ENCODE results near the gene YIPF2. TPM values are rescaled to one million over a fixed set of nuclear protein-coding genes. Genes with fewer than 3 reads are reported as not detected.

YIPF2 gene
- 22.9 TPM for total RNA-seq (2013)
- polyA plus RNA-seq (10 to 100 TPM; 12.3 to 25.2 (median 15.5) TPM), polyA minus RNA-seq (21.9 and 39.2 TPM in 2 replicates), total RNA-seq (1.9 to 11.7 (median 8.7) reads per million in 11 experiments)

DNA sequence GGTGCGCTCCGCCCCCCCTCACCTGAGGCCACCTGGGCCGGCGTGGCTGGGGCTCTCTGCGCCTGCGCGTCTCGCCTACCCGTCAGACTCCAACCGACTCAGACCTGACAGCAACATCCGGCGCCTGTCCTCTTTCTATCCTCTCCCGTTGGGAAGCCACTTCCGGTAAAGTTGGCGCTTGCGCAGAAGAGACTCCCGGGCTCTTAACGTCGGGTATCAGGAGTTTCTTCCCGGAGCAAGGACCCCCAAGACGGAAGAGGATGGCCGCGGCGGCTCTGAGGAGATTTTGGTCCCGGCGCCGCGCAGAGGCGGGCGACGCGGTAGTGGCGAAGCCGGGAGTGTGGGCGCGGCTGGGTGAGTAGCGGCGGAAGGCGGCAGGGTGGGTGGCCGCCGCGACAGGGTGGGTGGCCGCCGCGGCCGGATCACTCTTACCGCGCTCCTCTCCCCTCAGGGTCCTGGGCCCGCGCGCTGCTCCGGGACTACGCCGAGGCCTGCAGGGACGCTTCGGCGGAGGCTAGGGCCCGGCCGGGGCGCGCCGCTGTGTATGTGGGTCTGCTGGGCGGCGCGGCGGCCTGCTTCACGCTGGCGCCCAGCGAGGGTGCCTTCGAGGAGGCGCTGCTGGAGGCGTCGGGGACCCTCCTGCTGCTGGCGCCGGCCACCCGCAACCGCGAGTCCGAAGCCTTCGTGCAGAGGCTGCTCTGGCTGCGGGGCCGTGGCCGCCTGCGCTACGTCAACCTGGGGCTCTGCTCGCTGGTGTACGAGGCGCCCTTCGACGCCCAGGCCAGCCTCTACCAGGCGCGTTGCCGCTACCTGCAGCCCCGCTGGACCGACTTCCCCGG is at the start of gene YIPF2, which contains the start of gene TIMM29:
Gene YIPF2 (minus strand): TSS at position 77 of the 839 bp plus-strand sequence. CDS start 229 bp downstream, outside the sequence.
Gene TIMM29 (plus strand): TSS at position 249 of the 839 bp plus-strand sequence. CDS start 12 bp downstream, at position 261.
- H3K36me3 Mint-ChIP-seq, result peaks cover 22 to 48% of the 10 kb centered on the region in 2 donors
- peaks cover 18 to 21% of the 10 kb centered on the region in 2 donors for H3K4me1 ChIP-seq (ENCODE audit: control insufficient read depth in 1 of 2, insufficient read depth in 2 of 2, low read length in 2 of 2)
- intact Hi-C loops (cut with micrococcal nuclease), result loop anchor here in 1 of 2 donors (10.0 kb wide), 1 partner anchor 54 kb away; the partner anchor contains the start of gene CARM1
- H3K9me3 Mint-ChIP-seq, result peaks cover 0 to 4% (median 0%) of the 10 kb centered on the region in 7 donors
- peak within 1 kb of the TSS; percentile 50 to 82 for H3K27ac ChIP-seq (ENCODE audit: low read depth in 1 of 2, low read length in 2 of 2)
- H3K9ac ChIP-seq (ENCODE audit: insufficient read depth, low read length, poor library complexity, severe bottlenecking), result peak within 1 kb of the TSS; percentile 77
- H3K27me3 Mint-ChIP-seq (ENCODE audit: low read depth in 3 of 3), result peaks cover 0 to 3% (median 0%) of the 10 kb centered on the region in 3 donors
- H3K4me3 ChIP-seq (replicated peaks in 1 of 3; ENCODE audit: low read depth in 2 of 3, low read length in 3 of 3), result peak within 1 kb of the TSS; percentile 75 to 97 (median 88)
- H3K4me1 Mint-ChIP-seq, result peaks cover 23% of the 10 kb centered on the region
- H3K79me2 ChIP-seq (ENCODE audit: insufficient read depth, low read length), result peaks cover 45% of the 10 kb centered on the region
- peak within 1 kb of the TSS; percentile 92 to 94 for H3K4me3 Mint-ChIP-seq
- no peaks in the 10 kb centered on the region for H3K9me3 ChIP-seq (replicated peaks in 1 of 2; ENCODE audit: control insufficient read depth in 1 of 2, insufficient read depth in 1 of 2, low read length in 2 of 2)
- peak within 1 kb of the TSS; percentile 91 for H2AFZ ChIP-seq (ENCODE audit: insufficient read depth, low read depth, low read length, poor library complexity, severe bottlenecking)
- H4K20me1 ChIP-seq (ENCODE audit: insufficient read depth, low read length), result peaks cover 22% of the 10 kb centered on the region
- H3K27ac Mint-ChIP-seq, result peak within 1 kb of the TSS; percentile 79 to 95 (median 89)
- peak; percentile 89 to 92 (median 89) for DNase-seq
- H3K4me2 ChIP-seq (replicated peaks; ENCODE audit: extremely low read depth, low read length, poor library complexity, severe bottlenecking), result peak within 1 kb of the TSS; percentile 98
- TF ChIP-seq, protein P1, sequence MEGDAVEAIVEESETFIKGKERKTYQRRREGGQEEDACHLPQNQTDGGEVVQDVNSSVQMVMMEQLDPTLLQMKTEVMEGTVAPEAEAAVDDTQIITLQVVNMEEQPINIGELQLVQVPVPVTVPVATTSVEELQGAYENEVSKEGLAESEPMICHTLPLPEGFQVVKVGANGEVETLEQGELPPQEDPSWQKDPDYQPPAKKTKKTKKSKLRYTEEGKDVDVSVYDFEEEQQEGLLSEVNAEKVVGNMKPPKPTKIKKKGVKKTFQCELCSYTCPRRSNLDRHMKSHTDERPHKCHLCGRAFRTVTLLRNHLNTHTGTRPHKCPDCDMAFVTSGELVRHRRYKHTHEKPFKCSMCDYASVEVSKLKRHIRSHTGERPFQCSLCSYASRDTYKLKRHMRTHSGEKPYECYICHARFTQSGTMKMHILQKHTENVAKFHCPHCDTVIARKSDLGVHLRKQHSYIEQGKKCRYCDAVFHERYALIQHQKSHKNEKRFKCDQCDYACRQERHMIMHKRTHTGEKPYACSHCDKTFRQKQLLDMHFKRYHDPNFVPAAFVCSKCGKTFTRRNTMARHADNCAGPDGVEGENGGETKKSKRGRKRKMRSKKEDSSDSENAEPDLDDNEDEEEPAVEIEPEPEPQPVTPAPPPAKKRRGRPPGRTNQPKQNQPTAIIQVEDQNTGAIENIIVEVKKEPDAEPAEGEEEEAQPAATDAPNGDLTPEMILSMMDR (IDR thresholded peaks at IDR 0.05), result no peak
- H3K36me3 ChIP-seq (replicated peaks in 1 of 2; ENCODE audit: control insufficient read depth in 1 of 2, insufficient read depth in 2 of 2, low read length in 2 of 2), result peaks cover 12 to 26% of the 10 kb centered on the region in 2 donors
- WGBS (ENCODE audit: insufficient coverage), result under 1% methylated on average over 96 of the region's 96 CpGs
- H3K27me3 ChIP-seq (ENCODE audit: control insufficient read depth in 2 of 2, insufficient read depth in 2 of 2, low read length in 2 of 2), result no peaks in the 10 kb centered on the region

DNA sequence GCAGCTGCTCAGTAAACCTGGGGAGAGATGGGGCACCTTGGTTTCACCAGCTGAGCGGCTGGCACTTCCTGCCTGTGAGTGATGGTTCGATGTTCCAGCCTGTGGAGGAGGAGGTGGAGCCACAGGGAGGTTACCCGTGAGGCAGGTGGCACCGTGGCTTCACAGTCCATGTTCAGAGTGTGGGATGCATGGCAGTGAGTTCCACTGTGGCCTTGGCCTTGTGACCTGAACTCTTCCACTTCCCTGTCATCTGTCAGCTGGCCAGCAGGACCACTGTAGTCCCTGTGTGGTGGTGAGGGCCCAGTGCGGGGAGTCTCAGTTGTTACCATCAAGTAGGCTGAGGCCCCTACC is 49.3 kb upstream of the YIPF2 start:
- no peak overlapping the region for H3K4me3 ChIP-seq (replicated peaks in 1 of 3; ENCODE audit: low read depth in 2 of 3, low read length in 3 of 3)
- Mint-ChIP-seq H3K27ac (peak overlapping the region in 4 of 7 donors; percentile 1 to 75 (median 36)), H3K4me3 (no peak overlapping the region), H3K27me3 (ENCODE audit: low read depth in 3 of 3) (no peaks in the 10 kb centered on the region), H3K9me3 (peaks cover 0 to 7% (median 0%) of the 10 kb centered on the region in 7 donors), H3K4me1 (peaks cover 34% of the 10 kb centered on the region), H3K36me3 (peaks cover 2 to 19% of the 10 kb centered on the region in 2 donors)
- no peak overlapping the region for H3K9ac ChIP-seq (ENCODE audit: insufficient read depth, low read length, poor library complexity, severe bottlenecking)
- H4K20me1 ChIP-seq (ENCODE audit: insufficient read depth, low read length), result peaks cover 87% of the 10 kb centered on the region
- no peak overlapping the region for H2AFZ ChIP-seq (ENCODE audit: insufficient read depth, low read depth, low read length, poor library complexity, severe bottlenecking)
- peaks cover 0 to 9% of the 10 kb centered on the region in 2 donors for H3K36me3 ChIP-seq (replicated peaks in 1 of 2; ENCODE audit: control insufficient read depth in 1 of 2, insufficient read depth in 2 of 2, low read length in 2 of 2)
- TF ChIP-seq, protein P1 (IDR thresholded peaks at IDR 0.05), result no peak
- peaks cover 13 to 16% of the 10 kb centered on the region in 2 donors for H3K4me1 ChIP-seq (ENCODE audit: control insufficient read depth in 1 of 2, insufficient read depth in 2 of 2, low read length in 2 of 2)
- no peaks in the 10 kb centered on the region for H3K9me3 ChIP-seq (replicated peaks in 1 of 2; ENCODE audit: control insufficient read depth in 1 of 2, insufficient read depth in 1 of 2, low read length in 2 of 2)
- peak overlapping the region in 1 of 2 donors; percentile 46 for H3K27ac ChIP-seq (ENCODE audit: low read depth in 1 of 2, low read length in 2 of 2)
- WGBS (ENCODE audit: insufficient coverage), result 44% methylated on average over 4 of the region's 5 CpGs
- no peaks in the 10 kb centered on the region for H3K27me3 ChIP-seq (ENCODE audit: control insufficient read depth in 2 of 2, insufficient read depth in 2 of 2, low read length in 2 of 2)
- DNase-seq, result no peak
- no peak overlapping the region for H3K4me2 ChIP-seq (replicated peaks; ENCODE audit: extremely low read depth, low read length, poor library complexity, severe bottlenecking)
- intact Hi-C loops (cut with micrococcal nuclease), result no loop called here
- peaks cover 93% of the 10 kb centered on the region for H3K79me2 ChIP-seq (ENCODE audit: insufficient read depth, low read length)
